ENCODE measurements around the gene ZNF277.

The ZNF277 gene

GRCh38 chr7:112341464-112341863 lies 135.0 kb downstream of the ZNF277 start:
- FAIRE-seq (no peak), DNase-seq (ENCODE audit: insufficient read length, low spot score) (no peak)
- no peak for TF ChIP-seq PAX5 (IDR thresholded peaks at IDR 0.05; ENCODE audit: insufficient read depth, low read length, severe bottlenecking)

GRCh38 chr7:112346381-112347060 lies 140.0 kb downstream of the ZNF277 start:
- TF ChIP-seq POLR2AphosphoS5 (IDR thresholded peaks at IDR 0.05; ENCODE audit: low read depth, low read length) (no peak), POU2F2 (IDR thresholded peaks at IDR 0.05; ENCODE audit: low read depth, low read length) (no peak), PAX5 (IDR thresholded peaks at IDR 0.05; ENCODE audit: insufficient read depth, low read length, severe bottlenecking) (no peak), SPI1 (IDR thresholded peaks at IDR 0.05; ENCODE audit: low read depth, low read length) (no peak), POLR2A (IDR thresholded peaks at IDR 0.05; ENCODE audit: low read depth, low read length) (no peak), TAF1 (IDR thresholded peaks at IDR 0.05; ENCODE audit: low read depth, low read length) (no peak)
- DNase-seq (ENCODE audit: insufficient read length, low spot score) = no peak
- no peak for FAIRE-seq

GRCh38 chr7:112347088-112347487 lies 140.6 kb downstream of the ZNF277 start:
- FAIRE-seq = no peak
- no peak for DNase-seq (ENCODE audit: insufficient read length, low spot score)
- TF ChIP-seq PAX5 (IDR thresholded peaks at IDR 0.05; ENCODE audit: insufficient read depth, low read length, severe bottlenecking) (no peak), POLR2A (IDR thresholded peaks at IDR 0.05; ENCODE audit: low read depth, low read length) (no peak), SPI1 (IDR thresholded peaks at IDR 0.05; ENCODE audit: low read depth, low read length) (no peak), POU2F2 (IDR thresholded peaks at IDR 0.05; ENCODE audit: low read depth, low read length) (no peak), TAF1 (IDR thresholded peaks at IDR 0.05; ENCODE audit: low read depth, low read length) (no peak), POLR2AphosphoS5 (IDR thresholded peaks at IDR 0.05; ENCODE audit: low read depth, low read length) (no peak)

GRCh38 chr7:112350585-112350984 lies 144.1 kb downstream of the ZNF277 start:
- FAIRE-seq = no peak
- TF ChIP-seq PAX5 (IDR thresholded peaks at IDR 0.05; ENCODE audit: insufficient read depth, low read length, severe bottlenecking) = no peak
- no peak for TF ChIP-seq TAF1 (IDR thresholded peaks at IDR 0.05; ENCODE audit: low read depth, low read length)
- TF ChIP-seq POLR2A (IDR thresholded peaks at IDR 0.05; ENCODE audit: low read depth, low read length) = no peak
- no peak for TF ChIP-seq SPI1 (IDR thresholded peaks at IDR 0.05; ENCODE audit: low read depth, low read length)
- no peak for TF ChIP-seq POLR2AphosphoS5 (IDR thresholded peaks at IDR 0.05; ENCODE audit: low read depth, low read length)
- TF ChIP-seq POU2F2 (IDR thresholded peaks at IDR 0.05; ENCODE audit: low read depth, low read length) = no peak
- no peak for DNase-seq (ENCODE audit: insufficient read length, low spot score)

GRCh38 chr7:112356596-112356995 lies 150.1 kb downstream of the ZNF277 start:
- no peak for TF ChIP-seq TAF1 (IDR thresholded peaks at IDR 0.05; ENCODE audit: low read depth, low read length)
- TF ChIP-seq POU2F2 (IDR thresholded peaks at IDR 0.05; ENCODE audit: low read depth, low read length) = no peak
- TF ChIP-seq SPI1 (IDR thresholded peaks at IDR 0.05; ENCODE audit: low read depth, low read length) = no peak
- TF ChIP-seq POLR2A (IDR thresholded peaks at IDR 0.05; ENCODE audit: low read depth, low read length) = no peak
- no peak for TF ChIP-seq POLR2AphosphoS5 (IDR thresholded peaks at IDR 0.05; ENCODE audit: low read depth, low read length)
- no peak for TF ChIP-seq PAX5 (IDR thresholded peaks at IDR 0.05; ENCODE audit: insufficient read depth, low read length, severe bottlenecking)
- FAIRE-seq (no peak), DNase-seq (ENCODE audit: insufficient read length, low spot score) (no peak)

GRCh38 chr7:112357136-112357535 lies 150.6 kb downstream of the ZNF277 start:
- FAIRE-seq (no peak), DNase-seq (ENCODE audit: insufficient read length, low spot score) (no peak)
- no peak for TF ChIP-seq POLR2A (IDR thresholded peaks at IDR 0.05; ENCODE audit: low read depth, low read length)
- no peak for TF ChIP-seq POLR2AphosphoS5 (IDR thresholded peaks at IDR 0.05; ENCODE audit: low read depth, low read length)
- no peak for TF ChIP-seq SPI1 (IDR thresholded peaks at IDR 0.05; ENCODE audit: low read depth, low read length)
- TF ChIP-seq PAX5 (IDR thresholded peaks at IDR 0.05; ENCODE audit: insufficient read depth, low read length, severe bottlenecking) = no peak
- TF ChIP-seq POU2F2 (IDR thresholded peaks at IDR 0.05; ENCODE audit: low read depth, low read length) = no peak
- no peak for TF ChIP-seq TAF1 (IDR thresholded peaks at IDR 0.05; ENCODE audit: low read depth, low read length)

GRCh38 chr7:112358513-112358912 lies 152.0 kb downstream of the ZNF277 start:
- DNase-seq (ENCODE audit: insufficient read length, low spot score) (no peak), FAIRE-seq (no peak)
- TF ChIP-seq POLR2A (IDR thresholded peaks at IDR 0.05; ENCODE audit: low read depth, low read length) (no peak), SPI1 (IDR thresholded peaks at IDR 0.05; ENCODE audit: low read depth, low read length) (no peak), POLR2AphosphoS5 (IDR thresholded peaks at IDR 0.05; ENCODE audit: low read depth, low read length) (no peak), PAX5 (IDR thresholded peaks at IDR 0.05; ENCODE audit: insufficient read depth, low read length, severe bottlenecking) (no peak), TAF1 (IDR thresholded peaks at IDR 0.05; ENCODE audit: low read depth, low read length) (no peak), POU2F2 (IDR thresholded peaks at IDR 0.05; ENCODE audit: low read depth, low read length) (no peak)

- no peak for DNase-seq (ENCODE audit: insufficient read length, low spot score)
- FAIRE-seq = no peak
- TF ChIP-seq POLR2AphosphoS5 (IDR thresholded peaks at IDR 0.05; ENCODE audit: low read depth, low read length) (no peak), TAF1 (IDR thresholded peaks at IDR 0.05; ENCODE audit: low read depth, low read length) (no peak), SPI1 (IDR thresholded peaks at IDR 0.05; ENCODE audit: low read depth, low read length) (no peak), PAX5 (IDR thresholded peaks at IDR 0.05; ENCODE audit: insufficient read depth, low read length, severe bottlenecking) (no peak), POU2F2 (IDR thresholded peaks at IDR 0.05; ENCODE audit: low read depth, low read length) (no peak)
Measured at GRCh38 chr7:112359086-112359485, 152.6 kb downstream of the ZNF277 start.

- no peak for TF ChIP-seq POLR2AphosphoS5 (IDR thresholded peaks at IDR 0.05; ENCODE audit: low read depth, low read length)
- TF ChIP-seq TAF1 (IDR thresholded peaks at IDR 0.05; ENCODE audit: low read depth, low read length) = no peak
- no peak for TF ChIP-seq SPI1 (IDR thresholded peaks at IDR 0.05; ENCODE audit: low read depth, low read length)
- no peak for TF ChIP-seq PAX5 (IDR thresholded peaks at IDR 0.05; ENCODE audit: insufficient read depth, low read length, severe bottlenecking)
- TF ChIP-seq POU2F2 (IDR thresholded peaks at IDR 0.05; ENCODE audit: low read depth, low read length) = no peak
- no peak for TF ChIP-seq POLR2A (IDR thresholded peaks at IDR 0.05; ENCODE audit: low read depth, low read length)
- DNase-seq (ENCODE audit: insufficient read length, low spot score) = no peak
- FAIRE-seq = no peak
Measured at GRCh38 chr7:112360681-112361080, 154.2 kb downstream of the ZNF277 start.

- no peak for FAIRE-seq
- no peak for DNase-seq (ENCODE audit: insufficient read length, low spot score)
Measured at GRCh38 chr7:112361154-112361553, 154.7 kb downstream of the ZNF277 start.

More at GRCh38 chr7:112361154-112361553, 154.7 kb downstream of the ZNF277 start:
- no peak for TF ChIP-seq POLR2A (IDR thresholded peaks at IDR 0.05; ENCODE audit: low read depth, low read length)
- TF ChIP-seq PAX5 (IDR thresholded peaks at IDR 0.05; ENCODE audit: insufficient read depth, low read length, severe bottlenecking) = no peak
- no peak for TF ChIP-seq SPI1 (IDR thresholded peaks at IDR 0.05; ENCODE audit: low read depth, low read length)
- no peak for TF ChIP-seq POU2F2 (IDR thresholded peaks at IDR 0.05; ENCODE audit: low read depth, low read length)
- TF ChIP-seq POLR2AphosphoS5 (IDR thresholded peaks at IDR 0.05; ENCODE audit: low read depth, low read length) = no peak
